Measurements from ENCODE around the gene SPATS2L.

DNA sequence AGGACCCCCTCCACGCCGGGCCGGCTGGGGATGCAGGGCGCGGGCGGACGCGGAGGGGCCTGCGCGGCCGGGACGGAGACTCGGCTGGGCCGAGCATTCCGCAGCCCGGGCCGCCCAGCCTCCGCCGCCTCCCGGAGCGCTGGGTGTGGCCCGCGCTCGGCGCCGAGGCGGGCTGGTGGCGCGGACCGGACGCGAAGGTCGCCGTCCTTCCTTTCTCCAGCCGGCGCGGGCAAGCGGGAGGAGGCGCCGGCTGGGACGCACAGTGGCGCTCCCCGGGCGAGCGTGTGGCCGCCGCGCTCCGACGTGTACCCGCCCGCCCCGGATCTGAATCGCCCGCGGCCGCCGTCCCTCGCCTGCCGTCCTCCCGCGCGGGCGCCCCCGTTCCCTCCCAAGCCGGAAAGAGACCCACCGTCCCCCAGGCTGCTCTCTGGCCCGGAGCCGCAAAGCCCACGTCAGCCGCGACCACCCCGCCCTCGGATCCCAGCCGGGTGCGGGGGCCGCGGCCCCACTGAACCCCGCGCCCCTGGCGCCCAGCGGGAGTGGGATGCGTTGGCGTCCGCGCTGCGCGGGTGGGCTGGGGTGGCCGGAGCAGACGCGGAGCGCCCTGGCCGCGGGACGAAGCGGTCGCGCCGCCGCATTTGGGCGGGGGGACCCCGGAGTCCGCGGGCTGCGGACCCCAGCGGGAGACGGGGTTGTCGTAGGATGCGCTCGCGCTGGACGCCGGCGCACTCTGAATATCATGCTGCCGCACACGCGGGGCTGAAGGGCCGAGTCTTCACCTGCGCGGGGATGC lies 634 bp downstream of the SPATS2L start:
- no peak for TF ChIP-seq EZH2 (IDR thresholded peaks at IDR 0.05; ENCODE audit: insufficient read depth, low read length)
- TF ChIP-seq, protein P1, sequence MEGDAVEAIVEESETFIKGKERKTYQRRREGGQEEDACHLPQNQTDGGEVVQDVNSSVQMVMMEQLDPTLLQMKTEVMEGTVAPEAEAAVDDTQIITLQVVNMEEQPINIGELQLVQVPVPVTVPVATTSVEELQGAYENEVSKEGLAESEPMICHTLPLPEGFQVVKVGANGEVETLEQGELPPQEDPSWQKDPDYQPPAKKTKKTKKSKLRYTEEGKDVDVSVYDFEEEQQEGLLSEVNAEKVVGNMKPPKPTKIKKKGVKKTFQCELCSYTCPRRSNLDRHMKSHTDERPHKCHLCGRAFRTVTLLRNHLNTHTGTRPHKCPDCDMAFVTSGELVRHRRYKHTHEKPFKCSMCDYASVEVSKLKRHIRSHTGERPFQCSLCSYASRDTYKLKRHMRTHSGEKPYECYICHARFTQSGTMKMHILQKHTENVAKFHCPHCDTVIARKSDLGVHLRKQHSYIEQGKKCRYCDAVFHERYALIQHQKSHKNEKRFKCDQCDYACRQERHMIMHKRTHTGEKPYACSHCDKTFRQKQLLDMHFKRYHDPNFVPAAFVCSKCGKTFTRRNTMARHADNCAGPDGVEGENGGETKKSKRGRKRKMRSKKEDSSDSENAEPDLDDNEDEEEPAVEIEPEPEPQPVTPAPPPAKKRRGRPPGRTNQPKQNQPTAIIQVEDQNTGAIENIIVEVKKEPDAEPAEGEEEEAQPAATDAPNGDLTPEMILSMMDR (IDR thresholded peaks at IDR 0.05; ENCODE audit: insufficient read depth, low read depth, low read length): no peak
